GM12878 (cell line): ENCODE measurements around the gene PAPPA.

Source experiments
- ATF7 ChIP-seq: fragments of 450-650 bp; IDR thresholded peaks from 2 replicates; pipeline ENCODE4 v1.6.1; 2016; ENCODE audit warnings: low read depth, mild to moderate bottlenecking
- CHD1 ChIP-seq: IDR thresholded peaks from 2 replicates; pipeline ENCODE4 v1.6.1; 2012; ENCODE audit warnings: low read depth, low read length, improper control_type of control experiment
- DPF2 ChIP-seq: fragments of 450-650 bp; IDR thresholded peaks from 2 replicates; pipeline ENCODE4 v1.6.1; 2017; ENCODE audit warnings: mild to moderate bottlenecking
- EGR1 ChIP-seq, 2 experiments: IDR thresholded peaks; 1 replicate in 1 of 2; 2 replicates in 1 of 2; pipeline ENCODE4 v1.6.1; 2011 to 2012; ENCODE audit warnings: low read depth in 2 of 2, low read length in 2 of 2, borderline replicate concordance in 1 of 2, mild to moderate bottlenecking in 1 of 2, moderate library complexity in 1 of 2
- KAT2A ChIP-seq: conservative IDR thresholded peaks from 2 replicates; pipeline ENCODE4 v1.6.1; 2011; ENCODE audit warnings: low read depth, low read length; ENCODE audit not compliant: control insufficient read depth
- POU2F2 ChIP-seq: IDR thresholded peaks from 3 replicates; pipeline ENCODE4 v1.6.1; 2011; ENCODE audit warnings: low read depth, mild to moderate bottlenecking, low read length, borderline replicate concordance
- RCOR1 ChIP-seq: conservative IDR thresholded peaks from 2 replicates; pipeline ENCODE4 v1.6.1; 2012; ENCODE audit warnings: low read depth, low read length, improper control_type of control experiment
- SREBF2 ChIP-seq: IDR thresholded peaks from 2 replicates; pipeline ENCODE4 v1.6.1; 2012; ENCODE audit warnings: mild to moderate bottlenecking, low read length
- SUPT20H ChIP-seq: IDR thresholded peaks from 2 replicates; pipeline ENCODE4 v1.6.1; 2011; ENCODE audit warnings: low read depth, mild to moderate bottlenecking, low read length, moderate library complexity, borderline replicate concordance; ENCODE audit not compliant: control insufficient read depth
- TAF1 ChIP-seq: IDR thresholded peaks from 2 replicates; pipeline ENCODE4 v1.6.1; 2011; ENCODE audit warnings: mild to moderate bottlenecking, low read depth, low read length, borderline replicate concordance
- TF ChIP-seq, protein P1 (sequence below), 3 experiments: IDR thresholded peaks in 2 of 3; conservative IDR thresholded peaks in 1 of 3; 2 replicates each; pipeline ENCODE4 v1.5.1; 2011; ENCODE audit warnings: low read depth in 3 of 3, low read length in 3 of 3, mild to moderate bottlenecking in 3 of 3, control low read depth in 2 of 3, moderate library complexity in 2 of 3, inconsistent platforms in 1 of 3, mixed read lengths in 1 of 3; ENCODE audit not compliant: control insufficient read depth in 2 of 3, insufficient read depth in 1 of 3; ENCODE audit errors: extremely low read depth in 1 of 3
- TF ChIP-seq, protein P2 (sequence below): fragments of 150-350 bp; IDR thresholded peaks from 2 replicates; pipeline ENCODE4 v1.6.1; 2016; ENCODE audit warnings: low read depth, low read length

DNA sequence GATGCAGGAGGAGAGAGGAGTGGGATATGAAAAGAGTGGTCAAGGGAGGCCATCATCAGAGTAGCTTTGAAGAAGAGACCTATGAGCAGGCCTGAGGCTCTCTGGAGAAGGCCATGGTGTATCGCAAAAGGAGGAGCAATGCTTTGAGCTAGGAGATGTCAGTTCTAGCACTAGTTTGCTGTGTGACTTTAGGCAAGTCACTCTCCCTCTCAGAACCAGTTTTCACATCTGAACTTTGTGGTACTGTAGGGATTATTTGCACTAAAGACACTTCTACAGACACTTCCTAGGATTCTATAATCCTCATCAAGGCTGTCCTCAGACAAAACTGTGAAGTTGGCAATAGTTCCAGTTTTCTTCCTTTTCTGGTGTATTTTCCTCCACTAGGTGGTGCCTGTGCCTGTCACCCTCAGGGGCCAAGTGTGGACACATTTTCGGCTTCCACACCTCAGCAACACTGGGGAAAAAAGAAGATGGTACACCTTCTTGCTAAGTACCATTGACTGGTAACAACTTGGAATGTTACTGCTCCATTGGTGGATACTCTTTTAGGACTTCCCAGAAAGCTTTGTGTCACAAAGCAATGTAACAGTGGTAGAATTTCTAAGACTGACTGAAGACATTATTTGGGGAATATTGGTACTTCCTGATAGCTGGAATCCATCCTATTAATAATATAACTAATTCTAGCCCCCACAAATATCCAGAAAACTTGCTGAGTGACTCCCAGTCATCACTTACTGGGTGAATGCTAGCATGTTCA, 9.9 kb downstream of the PAPPA start:
- TF ChIP-seq POU2F2 (no peak), DPF2 (no peak), EGR1 (IDR thresholded peaks at IDR 0.05; ENCODE audit: borderline replicate concordance in 1 of 2, low read depth in 2 of 2, low read length in 2 of 2) (no peak), RCOR1 (no peak), TAF1 (no peak), SREBF2 (no peak), SUPT20H (no peak), CHD1 (no peak), KAT2A (no peak), ATF7 (no peak)
- TF ChIP-seq, protein P1, sequence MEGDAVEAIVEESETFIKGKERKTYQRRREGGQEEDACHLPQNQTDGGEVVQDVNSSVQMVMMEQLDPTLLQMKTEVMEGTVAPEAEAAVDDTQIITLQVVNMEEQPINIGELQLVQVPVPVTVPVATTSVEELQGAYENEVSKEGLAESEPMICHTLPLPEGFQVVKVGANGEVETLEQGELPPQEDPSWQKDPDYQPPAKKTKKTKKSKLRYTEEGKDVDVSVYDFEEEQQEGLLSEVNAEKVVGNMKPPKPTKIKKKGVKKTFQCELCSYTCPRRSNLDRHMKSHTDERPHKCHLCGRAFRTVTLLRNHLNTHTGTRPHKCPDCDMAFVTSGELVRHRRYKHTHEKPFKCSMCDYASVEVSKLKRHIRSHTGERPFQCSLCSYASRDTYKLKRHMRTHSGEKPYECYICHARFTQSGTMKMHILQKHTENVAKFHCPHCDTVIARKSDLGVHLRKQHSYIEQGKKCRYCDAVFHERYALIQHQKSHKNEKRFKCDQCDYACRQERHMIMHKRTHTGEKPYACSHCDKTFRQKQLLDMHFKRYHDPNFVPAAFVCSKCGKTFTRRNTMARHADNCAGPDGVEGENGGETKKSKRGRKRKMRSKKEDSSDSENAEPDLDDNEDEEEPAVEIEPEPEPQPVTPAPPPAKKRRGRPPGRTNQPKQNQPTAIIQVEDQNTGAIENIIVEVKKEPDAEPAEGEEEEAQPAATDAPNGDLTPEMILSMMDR (IDR thresholded peaks at IDR 0.05 in 2 of 3, conservative IDR thresholded peaks at IDR 0.05 in 1 of 3; ENCODE audit: control insufficient read depth in 2 of 3, extremely low read depth in 1 of 3, insufficient read depth in 1 of 3, low read depth in 3 of 3, low read length in 3 of 3) = peak; percentile 36 to 42 (median 41); a peak in 4 of 6 replicates
- TF ChIP-seq, protein P2, sequence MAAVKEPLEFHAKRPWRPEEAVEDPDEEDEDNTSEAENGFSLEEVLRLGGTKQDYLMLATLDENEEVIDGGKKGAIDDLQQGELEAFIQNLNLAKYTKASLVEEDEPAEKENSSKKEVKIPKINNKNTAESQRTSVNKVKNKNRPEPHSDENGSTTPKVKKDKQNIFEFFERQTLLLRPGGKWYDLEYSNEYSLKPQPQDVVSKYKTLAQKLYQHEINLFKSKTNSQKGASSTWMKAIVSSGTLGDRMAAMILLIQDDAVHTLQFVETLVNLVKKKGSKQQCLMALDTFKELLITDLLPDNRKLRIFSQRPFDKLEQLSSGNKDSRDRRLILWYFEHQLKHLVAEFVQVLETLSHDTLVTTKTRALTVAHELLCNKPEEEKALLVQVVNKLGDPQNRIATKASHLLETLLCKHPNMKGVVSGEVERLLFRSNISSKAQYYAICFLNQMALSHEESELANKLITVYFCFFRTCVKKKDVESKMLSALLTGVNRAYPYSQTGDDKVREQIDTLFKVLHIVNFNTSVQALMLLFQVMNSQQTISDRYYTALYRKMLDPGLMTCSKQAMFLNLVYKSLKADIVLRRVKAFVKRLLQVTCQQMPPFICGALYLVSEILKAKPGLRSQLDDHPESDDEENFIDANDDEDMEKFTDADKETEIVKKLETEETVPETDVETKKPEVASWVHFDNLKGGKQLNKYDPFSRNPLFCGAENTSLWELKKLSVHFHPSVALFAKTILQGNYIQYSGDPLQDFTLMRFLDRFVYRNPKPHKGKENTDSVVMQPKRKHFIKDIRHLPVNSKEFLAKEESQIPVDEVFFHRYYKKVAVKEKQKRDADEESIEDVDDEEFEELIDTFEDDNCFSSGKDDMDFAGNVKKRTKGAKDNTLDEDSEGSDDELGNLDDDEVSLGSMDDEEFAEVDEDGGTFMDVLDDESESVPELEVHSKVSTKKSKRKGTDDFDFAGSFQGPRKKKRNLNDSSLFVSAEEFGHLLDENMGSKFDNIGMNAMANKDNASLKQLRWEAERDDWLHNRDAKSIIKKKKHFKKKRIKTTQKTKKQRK = no peak
